ENCODE data around the gene NMNAT2. TPM values are rescaled to one million over a fixed set of nuclear protein-coding genes. Genes with fewer than 3 reads are reported as not detected.

The NMNAT2 gene
- total RNA-seq, 4 donors from 2014 or later: 0.13 to 0.83 (median 0.66) TPM; not detected in 1

GRCh38 chr1:183313063-183313462 lies 105.1 kb downstream of the NMNAT2 start:
- H3K4me1 ChIP-seq: no peaks in the 10 kb centered on the region
- H3K9me3 ChIP-seq: no peaks in the 10 kb centered on the region
- no peak for DNase-seq
- H3K4me3 ChIP-seq: no peak overlapping the region
- TF ChIP-seq CTCF (IDR thresholded peaks at IDR 0.05) (no peak), POLR2A (IDR thresholded peaks at IDR 0.05) (no peak)
- no peaks in the 10 kb centered on the region for H3K36me3 ChIP-seq
- no peaks in the 10 kb centered on the region for H3K27me3 ChIP-seq
- H3K27ac ChIP-seq: no peak overlapping the region

GRCh38 chr1:183310753-183311479 lies 107.3 kb downstream of the NMNAT2 start:
- no peak for DNase-seq
- peaks cover 0 to 4% (median 0%) of the 10 kb centered on the region in 4 donors for H3K4me1 ChIP-seq
- no peaks in the 10 kb centered on the region for H3K36me3 ChIP-seq
- H3K9me3 ChIP-seq: no peaks in the 10 kb centered on the region
- no peaks in the 10 kb centered on the region for H3K27me3 ChIP-seq
- H3K4me3 ChIP-seq: no peak overlapping the region
- H3K27ac ChIP-seq: peak overlapping the region in 1 of 4 donors; percentile 22
- TF ChIP-seq CTCF (IDR thresholded peaks at IDR 0.05) (no peak), POLR2A (IDR thresholded peaks at IDR 0.05) (no peak)

- peaks cover 0 to 4% (median 0%) of the 10 kb centered on the region in 4 donors for H3K4me1 ChIP-seq
- no peak for DNase-seq
- TF ChIP-seq CTCF (IDR thresholded peaks at IDR 0.05): no peak
- TF ChIP-seq POLR2A (IDR thresholded peaks at IDR 0.05): no peak
- no peaks in the 10 kb centered on the region for H3K36me3 ChIP-seq
- no peak overlapping the region for H3K27ac ChIP-seq
- no peak overlapping the region for H3K4me3 ChIP-seq
- no peaks in the 10 kb centered on the region for H3K27me3 ChIP-seq
- no peaks in the 10 kb centered on the region for H3K9me3 ChIP-seq
Observed at GRCh38 chr1:183308719-183309118, 109.5 kb downstream of the NMNAT2 start.

- no peak for DNase-seq
- H3K27ac ChIP-seq: no peak overlapping the region
- no peak overlapping the region for H3K4me3 ChIP-seq
- H3K27me3 ChIP-seq: no peaks in the 10 kb centered on the region
- H3K9me3 ChIP-seq: no peaks in the 10 kb centered on the region
- peaks cover 0 to 4% (median 0%) of the 10 kb centered on the region in 4 donors for H3K4me1 ChIP-seq
- TF ChIP-seq CTCF (IDR thresholded peaks at IDR 0.05) (peak in 4 of 6 experiments; percentile 10 to 16 (median 14)), POLR2A (IDR thresholded peaks at IDR 0.05) (no peak)
- no peaks in the 10 kb centered on the region for H3K36me3 ChIP-seq
Observed at GRCh38 chr1:183306317-183307042, 111.7 kb downstream of the NMNAT2 start.

GRCh38 chr1:183304440-183305107 lies 113.6 kb downstream of the NMNAT2 start:
- Histone ChIP-seq H3K27ac (no peak overlapping the region), H3K9me3 (no peaks in the 10 kb centered on the region), H3K36me3 (no peaks in the 10 kb centered on the region), H3K4me1 (peaks cover 0 to 4% (median 0%) of the 10 kb centered on the region in 4 donors), H3K4me3 (no peak overlapping the region), H3K27me3 (no peaks in the 10 kb centered on the region)
- DNase-seq: no peak
- TF ChIP-seq POLR2A (IDR thresholded peaks at IDR 0.05): no peak
- TF ChIP-seq CTCF (IDR thresholded peaks at IDR 0.05): no peak

Data from Peyer's patch (tissue), 4 donors.